GM23338 (cell line): Measurements from ENCODE around the gene HEXA. TPM values are rescaled to one million over a fixed set of nuclear protein-coding genes. Genes with fewer than 3 reads are reported as not detected.

Experiments used
- ATAC-seq: fragments of 200-7000 bp; cut with Tn5 transposase; 3 replicates; pipeline ENCODE4 v1.9.1; 2020
- DNase-seq: peaks from one replicate; pipeline ENCODE4 v3.0.0-alpha.2; 2015; ENCODE audit warnings: low spot score
- H2AFZ ChIP-seq: fragments of 200-600 bp; sonication (generic); 2 replicates; pipeline ENCODE4 v1.8.0; 2016; ENCODE audit warnings: antibody characterized with exemption, mild to moderate bottlenecking, moderate library complexity
- H3F3A ChIP-seq: fragments of 200-600 bp; sonication (generic); replicated peaks from 2 replicates; pipeline ENCODE4 v1.8.0; 2017; ENCODE audit warnings: antibody characterized with exemption, mixed run types, low read depth
- H3K27ac ChIP-seq: fragments of 200-600 bp; sonication (generic); 2 replicates; pipeline ENCODE4 v1.6.1; 2016; ENCODE audit warnings: low read depth
- H3K27me3 ChIP-seq: fragments of 200-600 bp; sonication (generic); 2 replicates; pipeline ENCODE4 v1.8.0; 2016; ENCODE audit warnings: mild to moderate bottlenecking, mixed run types, moderate library complexity; ENCODE audit not compliant: insufficient read depth
- H3K36me3 ChIP-seq: fragments of 200-600 bp; sonication (generic); 2 replicates; pipeline ENCODE4 v1.8.0; 2016; ENCODE audit warnings: mild to moderate bottlenecking; ENCODE audit not compliant: insufficient read depth
- H3K4me1 ChIP-seq: fragments of 200-600 bp; sonication (generic); 2 replicates; pipeline ENCODE4 v1.8.0; 2016; ENCODE audit warnings: mild to moderate bottlenecking, moderate library complexity; ENCODE audit not compliant: insufficient read depth
- H3K4me2 ChIP-seq: fragments of 200-600 bp; sonication (generic); 2 replicates; pipeline ENCODE4 v1.7.1; 2017; ENCODE audit warnings: mixed run types
- H3K4me3 ChIP-seq: fragments of 200-600 bp; sonication (generic); 2 replicates; pipeline ENCODE4 v1.6.1; 2016; ENCODE audit warnings: mixed run types
- H3K79me2 ChIP-seq: fragments of 200-600 bp; sonication (generic); replicated peaks from 2 replicates; pipeline ENCODE4 v1.8.0; 2017; ENCODE audit warnings: mild to moderate bottlenecking; ENCODE audit not compliant: insufficient read depth
- H3K9me2 ChIP-seq: fragments of 200-600 bp; sonication (generic); 2 replicates; pipeline ENCODE4 v1.8.0; 2017; ENCODE audit not compliant: insufficient read depth
- H4K20me1 ChIP-seq: fragments of 200-600 bp; sonication (generic); replicated peaks from 2 replicates; pipeline ENCODE4 v1.8.0; 2017; ENCODE audit warnings: mild to moderate bottlenecking; ENCODE audit not compliant: insufficient read depth
- H3K27ac Mint-ChIP-seq: 2 replicates; pipeline ENCODE4 v1.8.0; 2020; ENCODE audit warnings: inconsistent platforms, mild to moderate bottlenecking, moderate library complexity, mixed read lengths
- H3K27me3 Mint-ChIP-seq: 3 replicates; pipeline ENCODE4 v1.8.0; 2022; ENCODE audit warnings: low read depth, mild to moderate bottlenecking, moderate library complexity, mixed read lengths, inconsistent platforms; ENCODE audit not compliant: insufficient read depth, poor library complexity
- H3K36me3 Mint-ChIP-seq: 3 replicates; pipeline ENCODE4 v1.8.0; 2021; ENCODE audit warnings: low read depth, mild to moderate bottlenecking, inconsistent platforms, moderate library complexity, mixed read lengths
- H3K4me1 Mint-ChIP-seq: 3 replicates; pipeline ENCODE4 v1.8.0; 2020; ENCODE audit warnings: mild to moderate bottlenecking, inconsistent platforms, mixed read lengths
- H3K4me3 Mint-ChIP-seq: 3 replicates; pipeline ENCODE4 v1.8.0; 2021; ENCODE audit warnings: moderate library complexity, mild to moderate bottlenecking, inconsistent platforms, mixed read lengths
- H3K9me3 Mint-ChIP-seq: 3 replicates; pipeline ENCODE4 v1.8.0; 2020; ENCODE audit warnings: moderate library complexity, mild to moderate bottlenecking, inconsistent platforms, mixed read lengths
- CREB1 ChIP-seq: fragments of 250-450 bp; sonication (Bioruptor Pico); IDR thresholded peaks from 2 replicates; pipeline ENCODE4 v1.5.0; 2020; ENCODE audit warnings: low read depth, mild to moderate bottlenecking, moderate library complexity
- CTCF ChIP-seq, 2 experiments: fragments of 200-600 bp in 1 of 2; sonication (generic) in 1 of 2; conservative IDR thresholded peaks; 2 replicates each; pipeline versions ENCODE4 v1.5.1 to v1.6.1; 2016 to 2017; ENCODE audit warnings: antibody characterized with exemption in 2 of 2, low read depth in 2 of 2, mild to moderate bottlenecking in 2 of 2, moderate library complexity in 1 of 2
- ETS1 ChIP-seq: IDR thresholded peaks from 2 replicates; pipeline ENCODE4 v1.6.1; 2016; ENCODE audit warnings: antibody characterized with exemption
- EZH2 ChIP-seq: fragments of 200-600 bp; sonication (generic); IDR thresholded peaks from one replicate; pipeline ENCODE4 v1.8.0; 2017; ENCODE audit warnings: antibody characterized with exemption, mild to moderate bottlenecking, low read depth; ENCODE audit not compliant: unreplicated experiment
- EZH2phosphoT487 ChIP-seq: fragments of 200-600 bp; sonication (generic); IDR thresholded peaks from one replicate; pipeline ENCODE4 v1.8.1; 2018; ENCODE audit warnings: antibody characterized with exemption; ENCODE audit not compliant: unreplicated experiment
- JUNB ChIP-seq: IDR thresholded peaks from one replicate; pipeline ENCODE4 v1.6.1; 2016; ENCODE audit warnings: antibody characterized with exemption; ENCODE audit not compliant: unreplicated experiment
- NANOG ChIP-seq: IDR thresholded peaks from 2 replicates; pipeline ENCODE4 v1.6.1; 2016; ENCODE audit warnings: antibody characterized with exemption, borderline replicate concordance
- POLR2AphosphoS5 ChIP-seq: IDR thresholded peaks from 2 replicates; pipeline ENCODE4 v1.6.1; 2016; ENCODE audit warnings: antibody characterized with exemption, low read depth
- REST ChIP-seq: IDR thresholded peaks from one replicate; pipeline ENCODE4 v1.6.1; 2018; ENCODE audit warnings: antibody characterized with exemption; ENCODE audit not compliant: unreplicated experiment
- STAT1 ChIP-seq: IDR thresholded peaks from one replicate; pipeline ENCODE4 v1.6.1; 2016; ENCODE audit warnings: antibody characterized with exemption; ENCODE audit not compliant: unreplicated experiment
- ZNF114 ChIP-seq: fragments of 250-450 bp; sonication (Bioruptor Pico); IDR thresholded peaks from 2 replicates; pipeline ENCODE4 v1.5.0; 2020; ENCODE audit warnings: mild to moderate bottlenecking, moderate library complexity
- ZNF331 ChIP-seq: fragments of 250-450 bp; sonication (Bioruptor Pico); IDR thresholded peaks from 2 replicates; pipeline ENCODE4 v1.5.0; 2020; ENCODE audit warnings: low read depth, mild to moderate bottlenecking, moderate library complexity
- ZNF462 ChIP-seq: fragments of 250-450 bp; sonication (Bioruptor Pico); IDR thresholded peaks from 2 replicates; pipeline ENCODE4 v1.5.0; 2020; ENCODE audit warnings: mild to moderate bottlenecking, moderate library complexity
- polyA plus RNA-seq: library from polyadenylated mRNA; unstranded; fragments of >200 nt; fragmentation: Nextera tagmentation; extraction: Ambion mirVana; gene quantifications from 2 replicates; pipeline ENCODE4 v1.2.1, GENCODE V29; 2016
- total RNA-seq: library from RNA; depleted of rRNA; stranded (reverse); fragments of >200 nt; shearing (Covaris generic); gene quantifications from 2 replicates; pipeline ENCODE4 v1.2.3, GENCODE V29; 2014

Gene HEXA
- total and polyA plus RNA-seq, 2 experiments from 2014 or later: 43.0 to 43.8 TPM

- peaks cover 15% of the 10 kb centered on the region for H3K27me3 ChIP-seq
- no peaks in the 10 kb centered on the region for H3F3A ChIP-seq
- no peaks in the 10 kb centered on the region for H4K20me1 ChIP-seq
- no peak overlapping the region for H3K4me3 ChIP-seq
- H3K9me3 Mint-ChIP-seq: no peaks in the 10 kb centered on the region
- DNase-seq (no peak), ATAC-seq (no peak)
- H3K4me2 ChIP-seq: no peak overlapping the region
- no peak overlapping the region for H2AFZ ChIP-seq
- H3K79me2 ChIP-seq: no peaks in the 10 kb centered on the region
- H3K36me3 ChIP-seq: no peaks in the 10 kb centered on the region
- no peaks in the 10 kb centered on the region for H3K27me3 Mint-ChIP-seq
- no peaks in the 10 kb centered on the region for H3K4me1 Mint-ChIP-seq
- no peak overlapping the region for H3K27ac ChIP-seq
- no peaks in the 10 kb centered on the region for H3K4me1 ChIP-seq
- no peak overlapping the region for H3K4me3 Mint-ChIP-seq
- no peaks in the 10 kb centered on the region for H3K9me2 ChIP-seq
- H3K27ac Mint-ChIP-seq: no peak overlapping the region
- H3K36me3 Mint-ChIP-seq: no peaks in the 10 kb centered on the region
- no peak for TF ChIP-seq STAT1
- TF ChIP-seq REST: no peak
- no peak for TF ChIP-seq CTCF (conservative IDR thresholded peaks at IDR 0.05; ENCODE audit: low read depth in 2 of 2)
- no peak for TF ChIP-seq NANOG
- TF ChIP-seq EZH2phosphoT487: no peak
- TF ChIP-seq POLR2AphosphoS5: no peak
- TF ChIP-seq JUNB: no peak
- TF ChIP-seq ETS1: no peak
- no peak for TF ChIP-seq ZNF114
- TF ChIP-seq CREB1 (CRISPR knock-in tag): no peak
- no peak for TF ChIP-seq EZH2
- TF ChIP-seq ZNF331 (CRISPR knock-in tag): no peak
- no peak for TF ChIP-seq ZNF462 (CRISPR knock-in tag)
Measured at GRCh38 chr15:72404356-72404755, 28.5 kb upstream of the HEXA start.
